ENCODE results near the gene SBNO2. TPM values are rescaled to one million over a fixed set of nuclear protein-coding genes. Genes with fewer than 3 reads are reported as not detected.

SBNO2 gene
- total RNA-seq, 2 experiments from 2014 or later, result 108 to 113 TPM

GRCh38 chr19:1156305-1156801 lies 17.7 kb downstream of the SBNO2 start:
- Mint-ChIP-seq H3K4me3 (no peak overlapping the region), H3K9me3 (ENCODE audit: low read depth) (no peaks in the 10 kb centered on the region), H3K27ac (no peak overlapping the region), H3K27me3 (no peaks in the 10 kb centered on the region), H3K36me3 (ENCODE audit: low read depth) (peaks cover 7% of the 10 kb centered on the region), H3K4me1 (no peaks in the 10 kb centered on the region)
- ATAC-seq (no peak), DNase-seq (no peak)
- ChIA-PET CTCF (no interaction called here), POLR2A (no interaction called here)
- intact Hi-C loops (cut with DNase I, micrococcal nuclease), result no loop called here

GRCh38 chr19:1155352-1156304 lies 18.4 kb downstream of the SBNO2 start:
- intact Hi-C loops (cut with DNase I, micrococcal nuclease), result no loop called here
- H3K4me3 Mint-ChIP-seq, result no peak overlapping the region
- peaks cover 8% of the 10 kb centered on the region for H3K36me3 Mint-ChIP-seq (ENCODE audit: low read depth)
- no peaks in the 10 kb centered on the region for H3K27me3 Mint-ChIP-seq
- ATAC-seq, result no peak
- no peaks in the 10 kb centered on the region for H3K4me1 Mint-ChIP-seq
- DNase-seq, result no peak
- POLR2A ChIA-PET, result no interaction called here
- CTCF ChIA-PET, result no interaction called here
- no peak overlapping the region for H3K27ac Mint-ChIP-seq
- no peaks in the 10 kb centered on the region for H3K9me3 Mint-ChIP-seq (ENCODE audit: low read depth)

- Mint-ChIP-seq H3K9me3 (ENCODE audit: low read depth) (no peaks in the 10 kb centered on the region), H3K4me3 (no peak overlapping the region), H3K27me3 (no peaks in the 10 kb centered on the region), H3K4me1 (no peaks in the 10 kb centered on the region), H3K36me3 (ENCODE audit: low read depth) (peaks cover 8% of the 10 kb centered on the region), H3K27ac (no peak overlapping the region)
- CTCF ChIA-PET, result interaction anchor here (0.7 kb wide), 1 partner anchor 61 kb away, joined by 3 read pairs; no protein-coding TSS in a partner anchor
- POLR2A ChIA-PET, result no interaction called here
- intact Hi-C loops (cut with DNase I, micrococcal nuclease), result no loop called here
- no peak for DNase-seq
- no peak for ATAC-seq
These were observed 19.2 kb downstream of the SBNO2 start for GRCh38 chr19:1154731-1155351.

GRCh38 chr19:1153891-1154730 lies 20.0 kb downstream of the SBNO2 start:
- ChIA-PET POLR2A (no interaction called here), CTCF (interaction anchor here (0.7 kb wide), 1 partner anchor 61 kb away, joined by 3 read pairs; no protein-coding TSS in a partner anchor)
- Mint-ChIP-seq H3K27me3 (no peaks in the 10 kb centered on the region), H3K27ac (no peak overlapping the region), H3K9me3 (ENCODE audit: low read depth) (no peaks in the 10 kb centered on the region), H3K36me3 (ENCODE audit: low read depth) (peaks cover 14% of the 10 kb centered on the region), H3K4me3 (no peak overlapping the region), H3K4me1 (peaks cover 2% of the 10 kb centered on the region)
- DNase-seq (no peak), ATAC-seq (no peak)
- intact Hi-C loops (cut with DNase I, micrococcal nuclease), result no loop called here

GRCh38 chr19:1151917-1152587 lies 22.0 kb downstream of the SBNO2 start:
- H3K27me3 Mint-ChIP-seq, result no peaks in the 10 kb centered on the region
- peaks cover 2% of the 10 kb centered on the region for H3K4me1 Mint-ChIP-seq
- ChIA-PET POLR2A (no interaction called here), CTCF (interaction anchor here (0.6 kb wide), 1 partner anchor 104 kb away, joined by 4 read pairs; no protein-coding TSS in a partner anchor)
- H3K36me3 Mint-ChIP-seq (ENCODE audit: low read depth), result peaks cover 15% of the 10 kb centered on the region
- H3K4me3 Mint-ChIP-seq, result no peak overlapping the region
- ATAC-seq (no peak), DNase-seq (no peak)
- H3K9me3 Mint-ChIP-seq (ENCODE audit: low read depth), result no peaks in the 10 kb centered on the region
- H3K27ac Mint-ChIP-seq, result no peak overlapping the region
- intact Hi-C loops (cut with DNase I, micrococcal nuclease), result no loop called here

GRCh38 chr19:1151037-1151724 lies 22.9 kb downstream of the SBNO2 start:
- Mint-ChIP-seq H3K27ac (no peak overlapping the region), H3K4me1 (peaks cover 2% of the 10 kb centered on the region), H3K4me3 (no peak overlapping the region), H3K36me3 (ENCODE audit: low read depth) (peaks cover 15% of the 10 kb centered on the region), H3K27me3 (no peaks in the 10 kb centered on the region), H3K9me3 (ENCODE audit: low read depth) (no peaks in the 10 kb centered on the region)
- intact Hi-C loops (cut with DNase I, micrococcal nuclease), result no loop called here
- DNase-seq (no peak), ATAC-seq (no peak)
- CTCF ChIA-PET, result no interaction called here
- POLR2A ChIA-PET, result no interaction called here

GRCh38 chr19:1150333-1151036 lies 23.6 kb downstream of the SBNO2 start:
- DNase-seq (no peak), ATAC-seq (no peak)
- CTCF ChIA-PET, result no interaction called here
- Mint-ChIP-seq H3K4me1 (peaks cover 2% of the 10 kb centered on the region), H3K9me3 (ENCODE audit: low read depth) (no peaks in the 10 kb centered on the region), H3K27me3 (no peaks in the 10 kb centered on the region), H3K36me3 (ENCODE audit: low read depth) (peaks cover 17% of the 10 kb centered on the region), H3K27ac (no peak overlapping the region), H3K4me3 (no peak overlapping the region)
- intact Hi-C loops (cut with DNase I, micrococcal nuclease), result no loop called here
- POLR2A ChIA-PET, result no interaction called here

- Mint-ChIP-seq H3K27me3 (no peaks in the 10 kb centered on the region), H3K36me3 (ENCODE audit: low read depth) (peaks cover 22% of the 10 kb centered on the region), H3K4me1 (peaks cover 2% of the 10 kb centered on the region), H3K9me3 (ENCODE audit: low read depth) (no peaks in the 10 kb centered on the region), H3K27ac (no peak overlapping the region), H3K4me3 (no peak overlapping the region)
- ChIA-PET POLR2A (no interaction called here), CTCF (no interaction called here)
- no peak for DNase-seq
- intact Hi-C loops (cut with DNase I, micrococcal nuclease), result no loop called here
- no peak for ATAC-seq
These were observed 24.6 kb downstream of the SBNO2 start for GRCh38 chr19:1149259-1150045.

GRCh38 chr19:1147934-1148549 lies 26.0 kb downstream of the SBNO2 start:
- H3K27ac Mint-ChIP-seq, result no peak overlapping the region
- no peaks in the 10 kb centered on the region for H3K27me3 Mint-ChIP-seq
- H3K4me1 Mint-ChIP-seq, result peaks cover 2% of the 10 kb centered on the region
- no peak for DNase-seq
- H3K9me3 Mint-ChIP-seq (ENCODE audit: low read depth), result no peaks in the 10 kb centered on the region
- no peak overlapping the region for H3K4me3 Mint-ChIP-seq
- POLR2A ChIA-PET, result no interaction called here
- intact Hi-C loops (cut with DNase I, micrococcal nuclease), result no loop called here
- ATAC-seq, result no peak
- CTCF ChIA-PET, result interaction anchor here (0.6 kb wide), 1 partner anchor 296 kb away, joined by 3 read pairs; no protein-coding TSS in a partner anchor
- peaks cover 29% of the 10 kb centered on the region for H3K36me3 Mint-ChIP-seq (ENCODE audit: low read depth)
